ENCODE measurements around the gene MTMR3. TPM values are rescaled to one million over a fixed set of nuclear protein-coding genes. Genes with fewer than 3 reads are reported as not detected.

MTMR3 gene
- total RNA-seq, 1 experiment from 2014 or later: 26.8 TPM

GRCh38 chr22:29846290-29846689 lies 36.7 kb upstream of the MTMR3 start:
- no peaks in the 10 kb centered on the region for H3K9me3 ChIP-seq (ENCODE audit: control insufficient read depth, insufficient read depth, low read depth, low read length)
- no peaks in the 10 kb centered on the region for H3K27me3 ChIP-seq (ENCODE audit: control insufficient read depth, insufficient read depth, low read length)
- TF ChIP-seq TCF7L2 (IDR thresholded peaks at IDR 0.05; ENCODE audit: low read depth, low read length): no peak
- TF ChIP-seq, protein P1, sequence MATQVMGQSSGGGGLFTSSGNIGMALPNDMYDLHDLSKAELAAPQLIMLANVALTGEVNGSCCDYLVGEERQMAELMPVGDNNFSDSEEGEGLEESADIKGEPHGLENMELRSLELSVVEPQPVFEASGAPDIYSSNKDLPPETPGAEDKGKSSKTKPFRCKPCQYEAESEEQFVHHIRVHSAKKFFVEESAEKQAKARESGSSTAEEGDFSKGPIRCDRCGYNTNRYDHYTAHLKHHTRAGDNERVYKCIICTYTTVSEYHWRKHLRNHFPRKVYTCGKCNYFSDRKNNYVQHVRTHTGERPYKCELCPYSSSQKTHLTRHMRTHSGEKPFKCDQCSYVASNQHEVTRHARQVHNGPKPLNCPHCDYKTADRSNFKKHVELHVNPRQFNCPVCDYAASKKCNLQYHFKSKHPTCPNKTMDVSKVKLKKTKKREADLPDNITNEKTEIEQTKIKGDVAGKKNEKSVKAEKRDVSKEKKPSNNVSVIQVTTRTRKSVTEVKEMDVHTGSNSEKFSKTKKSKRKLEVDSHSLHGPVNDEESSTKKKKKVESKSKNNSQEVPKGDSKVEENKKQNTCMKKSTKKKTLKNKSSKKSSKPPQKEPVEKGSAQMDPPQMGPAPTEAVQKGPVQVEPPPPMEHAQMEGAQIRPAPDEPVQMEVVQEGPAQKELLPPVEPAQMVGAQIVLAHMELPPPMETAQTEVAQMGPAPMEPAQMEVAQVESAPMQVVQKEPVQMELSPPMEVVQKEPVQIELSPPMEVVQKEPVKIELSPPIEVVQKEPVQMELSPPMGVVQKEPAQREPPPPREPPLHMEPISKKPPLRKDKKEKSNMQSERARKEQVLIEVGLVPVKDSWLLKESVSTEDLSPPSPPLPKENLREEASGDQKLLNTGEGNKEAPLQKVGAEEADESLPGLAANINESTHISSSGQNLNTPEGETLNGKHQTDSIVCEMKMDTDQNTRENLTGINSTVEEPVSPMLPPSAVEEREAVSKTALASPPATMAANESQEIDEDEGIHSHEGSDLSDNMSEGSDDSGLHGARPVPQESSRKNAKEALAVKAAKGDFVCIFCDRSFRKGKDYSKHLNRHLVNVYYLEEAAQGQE (IDR thresholded peaks at IDR 0.05; ENCODE audit: insufficient read depth in 1 of 2, low read depth in 2 of 2, low read length in 1 of 2): no peak
- TF ChIP-seq CTCF (IDR thresholded peaks at IDR 0.05): no peak
- no peak for TF ChIP-seq SIN3A (IDR thresholded peaks at IDR 0.05; ENCODE audit: borderline replicate concordance, insufficient read depth, low read depth, low read length)
- no peak for TF ChIP-seq POLR2AphosphoS5 (IDR thresholded peaks at IDR 0.05; ENCODE audit: low read depth, low read length)
- H3K36me3 ChIP-seq (ENCODE audit: control insufficient read depth, insufficient read depth, low read length): no peaks in the 10 kb centered on the region
- H3K4me1 ChIP-seq (ENCODE audit: control insufficient read depth, insufficient read depth, low read length): peaks cover 4% of the 10 kb centered on the region; the same call in 1 of the 2 replicates
- ATAC-seq (no peak), DNase-seq (ENCODE audit: low read depth, low spot score) (no peak)
- intact Hi-C loops (cut with micrococcal nuclease; ENCODE audit: unreplicated experiment): no loop called here
- BruUV-seq (replicated peaks): no TSS peak
- H3K4me3 ChIP-seq (ENCODE audit: low read depth in 2 of 2, low read length in 2 of 2): no peak overlapping the region
- ChIA-PET POLR2A (interaction anchor here (0.5 to 0.6 kb wide), 2 partner anchors 25 to 62 kb away, joined by 6 read pairs; no protein-coding TSS in a partner anchor), CTCF (no interaction called here)
- H3K27ac ChIP-seq (ENCODE audit: low read length): no peak overlapping the region
- in situ Hi-C loops (cut with HindIII; ENCODE audit: low pct_unique_long_range_greater_than_20kb, low sequenced_read_pairs): no loop called here

DNA sequence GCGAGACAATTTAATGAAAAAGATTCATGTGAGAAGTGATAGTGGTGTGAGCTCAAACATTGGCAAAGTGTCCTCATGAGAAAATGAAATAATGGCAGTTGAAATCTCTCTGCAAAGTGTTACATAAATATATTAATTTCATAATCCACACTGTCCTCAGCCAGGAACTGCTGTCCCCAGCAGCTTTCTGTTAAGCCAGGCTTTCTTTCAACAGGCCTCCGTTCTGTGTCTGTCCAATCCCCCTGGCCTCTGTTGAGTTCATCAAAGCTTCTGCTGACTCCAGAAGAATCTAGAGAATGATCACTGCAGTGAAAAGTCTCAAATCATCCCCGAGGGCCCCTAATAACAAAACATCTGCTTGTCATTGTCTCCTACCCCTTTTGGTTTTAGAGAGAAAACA lies 34.9 kb upstream of the MTMR3 start:
- intact Hi-C loops (cut with micrococcal nuclease; ENCODE audit: unreplicated experiment): no loop called here
- in situ Hi-C loops (cut with HindIII; ENCODE audit: low pct_unique_long_range_greater_than_20kb, low sequenced_read_pairs): no loop called here
- no TSS peak for BruUV-seq (replicated peaks)
- no peaks in the 10 kb centered on the region for H3K36me3 ChIP-seq (ENCODE audit: control insufficient read depth, insufficient read depth, low read length)
- H3K27me3 ChIP-seq (ENCODE audit: control insufficient read depth, insufficient read depth, low read length): no peaks in the 10 kb centered on the region
- POLR2A ChIA-PET: interaction anchor here (0.6 kb wide), 1 partner anchor 194 kb away, joined by 3 read pairs; no protein-coding TSS in a partner anchor
- TF ChIP-seq TCF7L2 (IDR thresholded peaks at IDR 0.05; ENCODE audit: low read depth, low read length): no peak
- TF ChIP-seq SIN3A (IDR thresholded peaks at IDR 0.05; ENCODE audit: borderline replicate concordance, insufficient read depth, low read depth, low read length): no peak
- TF ChIP-seq POLR2AphosphoS5 (IDR thresholded peaks at IDR 0.05; ENCODE audit: low read depth, low read length): no peak
- TF ChIP-seq, protein P1 (IDR thresholded peaks at IDR 0.05; ENCODE audit: insufficient read depth in 1 of 2, low read depth in 2 of 2, low read length in 1 of 2): no peak
- no peak for TF ChIP-seq CTCF (IDR thresholded peaks at IDR 0.05)
- no peak overlapping the region for H3K4me3 ChIP-seq (ENCODE audit: low read depth in 2 of 2, low read length in 2 of 2)
- no peaks in the 10 kb centered on the region for H3K4me1 ChIP-seq (ENCODE audit: control insufficient read depth, insufficient read depth, low read length)
- no peak overlapping the region for H3K27ac ChIP-seq (ENCODE audit: low read length)
- CTCF ChIA-PET: no interaction called here
- DNase-seq (ENCODE audit: low read depth, low spot score) (no peak), ATAC-seq (no peak)
- H3K9me3 ChIP-seq (ENCODE audit: control insufficient read depth, insufficient read depth, low read depth, low read length): no peaks in the 10 kb centered on the region

Measured in Panc1 (cell line).